ENCODE results near the gene KRT84.
A peak's percentile ranks its signal among the peaks of the same experiment; 100 is the strongest.

The KRT84 gene

GRCh38 chr12:52385226-52385702 lies at the start of gene KRT84:
Gene KRT84 (minus strand): TSS chr12:52385652. CDS start chr12:52385585, 67 bp downstream.
- DNase-seq (ENCODE audit: low read depth, low spot score), result no peak

DNA sequence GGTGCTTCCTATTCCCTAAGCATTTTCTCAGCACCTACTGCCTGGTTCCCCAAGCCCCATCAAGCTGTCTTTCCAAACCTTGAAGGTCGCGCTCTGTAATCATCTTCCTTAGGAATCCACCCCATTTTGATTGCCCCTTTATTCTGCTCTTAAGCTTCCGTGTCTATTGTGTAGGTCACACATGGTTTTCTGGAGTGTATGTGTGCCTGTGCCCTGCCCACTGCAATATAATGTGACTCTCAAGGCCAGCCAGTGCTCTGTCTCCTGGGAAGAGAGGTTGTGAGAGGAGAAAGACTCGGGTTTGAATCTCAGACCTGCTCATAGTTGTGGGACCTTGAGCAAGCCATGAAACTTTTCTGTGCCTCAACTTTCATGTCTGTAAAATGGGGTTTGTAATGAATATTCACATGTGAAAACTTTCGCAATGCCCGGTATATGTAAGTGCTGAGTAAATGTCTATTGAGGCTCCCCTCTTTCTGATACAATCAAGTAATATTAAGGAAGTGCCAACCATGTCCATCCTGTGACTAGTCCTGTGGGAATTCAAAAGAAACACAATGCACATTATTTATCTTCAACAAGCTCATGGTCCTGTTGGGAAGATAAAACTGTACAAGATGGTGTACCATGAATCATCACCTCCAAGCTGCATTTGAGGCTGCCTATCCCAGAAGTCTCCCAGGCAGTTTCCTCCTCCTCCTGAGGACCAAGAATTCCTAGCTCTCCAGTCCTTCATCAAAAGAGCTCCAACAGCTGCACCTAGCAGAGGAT lies 49.5 kb upstream of the KRT84 start:
- DNase-seq (ENCODE audit: low read depth, low spot score), result no peak

GRCh38 chr12:52434081-52434733 lies 48.8 kb upstream of the KRT84 start, which contains the start of gene KRT75:
Gene KRT75 (minus strand): TSS chr12:52434371. CDS start chr12:52434304, 67 bp downstream.
- no peak for DNase-seq (ENCODE audit: low read depth, low spot score)

DNA sequence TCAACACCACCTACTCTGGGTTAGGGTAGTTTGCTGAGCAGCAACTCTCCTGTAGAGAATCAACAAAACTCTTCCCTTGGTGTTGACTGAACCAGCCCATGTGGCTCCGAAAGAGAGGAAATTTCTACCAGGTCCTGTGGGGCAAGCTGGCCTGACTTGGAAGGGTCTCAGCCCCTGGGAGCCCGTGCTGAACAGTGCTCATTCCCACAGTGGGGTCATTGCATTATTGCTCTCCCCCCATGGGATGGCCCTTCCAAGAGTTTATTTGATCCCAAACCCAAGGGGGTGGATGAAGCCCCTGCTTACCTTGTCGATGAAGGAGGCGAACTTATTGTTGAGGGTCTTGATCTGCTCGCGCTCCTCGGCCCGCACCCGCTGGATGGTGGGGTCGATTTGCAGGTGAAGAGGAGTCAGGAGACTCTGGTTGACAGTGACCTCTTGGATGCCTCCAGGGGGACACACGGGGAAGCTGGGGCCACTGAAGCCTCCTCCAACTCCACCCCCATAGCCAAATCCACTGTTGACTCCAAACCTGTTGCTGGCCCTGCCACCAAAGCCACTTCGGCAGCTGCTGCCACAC lies 48.1 kb upstream of the KRT84 start:
- DNase-seq (ENCODE audit: low read depth, low spot score), result no peak

DNA sequence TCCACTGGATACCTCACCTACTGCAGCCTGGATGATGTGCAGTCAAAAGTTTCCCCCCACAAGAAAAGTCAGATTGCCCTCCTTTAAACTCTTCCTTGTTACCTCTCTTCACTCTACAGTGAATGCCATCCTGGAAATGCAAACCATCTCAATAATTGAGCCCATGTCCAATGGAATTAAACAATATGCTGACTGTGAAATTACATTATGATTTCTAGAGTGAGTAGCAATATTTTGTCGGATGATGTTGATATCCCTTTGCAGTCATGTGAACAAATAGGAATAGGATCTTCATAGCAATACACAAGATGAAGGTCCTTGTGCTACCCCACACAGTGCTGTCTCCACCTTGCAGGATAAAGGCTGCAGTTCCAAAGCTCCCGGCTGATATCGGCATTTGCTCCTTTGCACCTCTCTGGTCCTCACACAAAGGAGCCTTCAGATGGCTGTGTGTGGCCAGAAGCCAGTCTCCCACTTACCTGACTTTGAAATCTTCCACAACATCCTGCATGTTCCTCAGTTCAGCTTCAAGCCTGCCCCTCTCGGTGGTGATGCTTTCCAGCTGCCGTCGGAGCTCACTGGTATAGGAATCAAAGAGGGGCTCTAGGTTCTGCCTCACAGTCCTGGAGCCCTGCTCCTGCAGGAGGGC lies 47.2 kb upstream of the KRT84 start:
- DNase-seq (ENCODE audit: low read depth, low spot score), result no peak

GRCh38 chr12:52428121-52428520 lies 42.7 kb upstream of the KRT84 start:
- DNase-seq (ENCODE audit: low read depth, low spot score), result no peak

GRCh38 chr12:52427083-52427482 lies 41.6 kb upstream of the KRT84 start:
- no peak for DNase-seq (ENCODE audit: low read depth, low spot score)

DNA sequence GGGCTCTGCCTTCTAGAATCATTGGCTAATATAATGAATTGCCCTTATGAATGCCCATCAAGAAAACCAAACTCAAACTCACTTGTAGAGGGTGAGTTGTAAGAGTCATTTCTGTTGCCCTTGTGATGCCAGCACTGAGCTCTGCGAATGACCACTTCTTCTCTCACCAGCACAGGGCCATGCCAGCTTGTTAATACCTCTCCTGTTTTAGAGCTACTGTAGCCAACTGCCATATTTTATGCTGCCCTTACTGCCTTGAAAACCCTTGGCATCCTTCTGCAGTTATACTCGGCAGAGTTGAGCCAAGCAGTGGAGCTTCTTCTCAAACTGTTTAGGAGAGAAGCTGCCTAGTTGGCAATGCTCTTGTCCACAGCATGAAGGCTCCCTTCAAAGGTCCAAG lies 40.6 kb upstream of the KRT84 start:
- DNase-seq (ENCODE audit: low read depth, low spot score), result no peak

DNA sequence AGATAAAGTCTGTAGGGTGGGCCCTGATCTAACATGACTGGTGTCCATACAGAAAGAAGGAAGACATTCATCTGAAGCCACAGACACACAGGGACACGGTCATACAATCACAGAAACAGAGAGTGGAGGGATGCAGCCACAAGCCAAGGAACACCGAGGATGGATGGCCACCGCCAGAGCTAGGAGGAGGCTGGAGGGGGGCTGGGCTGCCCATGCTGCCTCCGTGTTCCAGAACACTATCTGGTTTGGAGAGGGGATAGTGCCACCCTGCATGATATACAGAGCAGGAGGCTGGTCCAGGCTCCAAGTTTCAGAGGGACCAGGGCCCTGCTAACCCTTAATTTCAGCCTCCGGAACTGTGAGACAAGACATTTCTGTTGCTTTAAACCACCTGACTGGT lies 40.0 kb upstream of the KRT84 start:
- no peak for DNase-seq (ENCODE audit: low read depth, low spot score)

GRCh38 chr12:52423661-52424500 lies 38.4 kb upstream of the KRT84 start:
- DNase-seq (ENCODE audit: low read depth, low spot score), result peak; percentile 49

DNA sequence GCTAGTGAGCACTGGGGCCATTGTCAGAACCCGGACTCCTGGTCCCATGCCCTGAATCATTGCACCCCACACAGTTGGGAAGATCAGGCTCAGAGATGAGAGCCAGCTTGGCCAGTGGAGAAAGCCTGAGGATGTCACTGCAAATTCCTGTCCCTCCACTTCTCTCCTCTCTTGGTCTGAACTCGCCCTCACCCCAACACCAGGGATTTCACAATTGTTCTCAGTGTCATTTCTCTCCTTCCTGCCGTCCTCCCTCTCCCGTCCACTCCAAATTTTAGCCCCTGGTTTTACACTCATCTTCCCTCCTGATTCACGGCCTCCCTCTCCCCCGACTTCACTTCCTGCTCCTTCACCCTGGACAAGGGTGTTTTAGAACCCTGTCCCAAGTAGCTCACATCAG lies 37.6 kb upstream of the KRT84 start:
- DNase-seq (ENCODE audit: low read depth, low spot score), result no peak

DNA sequence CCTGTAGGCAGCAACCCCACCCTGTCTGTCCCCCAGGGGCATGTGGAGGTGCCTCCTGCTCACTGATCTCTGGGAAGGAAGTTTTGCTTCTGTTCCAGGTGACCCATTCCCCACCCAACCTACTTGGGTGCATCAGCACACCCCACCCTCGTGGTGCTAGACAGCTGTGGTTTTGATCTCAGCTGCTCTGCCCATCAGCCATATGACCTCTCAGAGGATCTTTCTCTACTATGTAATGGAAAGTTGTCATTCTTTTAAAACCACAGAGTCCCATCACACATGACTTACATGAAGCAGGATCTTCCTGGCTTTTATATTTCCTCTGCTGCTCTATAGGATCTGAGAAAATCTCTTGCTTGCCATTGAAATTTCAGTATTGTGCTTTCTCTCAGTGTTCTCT lies 34.2 kb upstream of the KRT84 start:
- DNase-seq (ENCODE audit: low read depth, low spot score), result no peak

- no peak for DNase-seq (ENCODE audit: low read depth, low spot score)
These were observed 33.2 kb upstream of the KRT84 start for GRCh38 chr12:52418576-52419110.

- peak; percentile 26 for DNase-seq (ENCODE audit: low read depth, low spot score)
These were observed 32.3 kb upstream of the KRT84 start for GRCh38 chr12:52417740-52418139.

DNA sequence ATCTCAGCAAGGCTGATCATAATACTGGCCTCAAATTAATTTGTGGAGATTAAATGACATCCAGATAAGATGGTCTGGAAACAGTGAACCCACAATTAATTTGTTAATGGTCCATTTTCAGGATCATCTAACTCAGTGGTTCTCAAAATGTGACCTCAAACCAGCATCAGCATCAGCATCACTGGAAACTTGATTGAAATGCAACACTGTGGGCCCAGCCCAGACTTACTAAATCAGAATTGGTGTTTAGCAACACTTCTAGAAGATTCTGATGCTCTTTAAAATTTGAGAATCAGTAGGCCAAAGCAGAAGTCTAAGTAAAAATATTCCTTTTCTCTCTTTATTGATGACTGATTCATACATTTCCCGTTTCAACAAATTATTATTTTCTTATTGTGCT lies 31.3 kb upstream of the KRT84 start:
- no peak for DNase-seq (ENCODE audit: low read depth, low spot score)

- no peak for DNase-seq (ENCODE audit: low read depth, low spot score)
These were observed 30.7 kb upstream of the KRT84 start for GRCh38 chr12:52415870-52416750.

DNA sequence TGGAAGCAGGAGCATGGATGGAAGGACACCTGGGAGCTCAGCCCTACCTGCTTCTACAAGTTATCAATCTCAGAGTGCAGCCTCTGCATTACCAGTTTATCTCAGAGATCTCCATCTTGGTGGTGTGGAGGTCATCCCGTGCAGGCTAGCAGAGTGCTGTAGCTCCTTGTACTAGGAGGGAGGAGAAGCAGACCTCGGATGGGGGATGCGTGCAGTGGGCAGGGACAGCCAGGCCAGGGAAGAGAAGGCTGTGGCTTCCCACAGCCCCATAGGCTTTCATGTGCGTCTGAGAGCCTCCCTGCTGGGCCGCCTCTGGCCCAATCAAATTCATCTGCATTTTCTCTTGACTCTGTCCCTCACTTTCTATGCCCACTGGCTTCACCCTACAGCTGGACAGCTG lies 29.5 kb upstream of the KRT84 start:
- DNase-seq (ENCODE audit: low read depth, low spot score), result no peak

DNA sequence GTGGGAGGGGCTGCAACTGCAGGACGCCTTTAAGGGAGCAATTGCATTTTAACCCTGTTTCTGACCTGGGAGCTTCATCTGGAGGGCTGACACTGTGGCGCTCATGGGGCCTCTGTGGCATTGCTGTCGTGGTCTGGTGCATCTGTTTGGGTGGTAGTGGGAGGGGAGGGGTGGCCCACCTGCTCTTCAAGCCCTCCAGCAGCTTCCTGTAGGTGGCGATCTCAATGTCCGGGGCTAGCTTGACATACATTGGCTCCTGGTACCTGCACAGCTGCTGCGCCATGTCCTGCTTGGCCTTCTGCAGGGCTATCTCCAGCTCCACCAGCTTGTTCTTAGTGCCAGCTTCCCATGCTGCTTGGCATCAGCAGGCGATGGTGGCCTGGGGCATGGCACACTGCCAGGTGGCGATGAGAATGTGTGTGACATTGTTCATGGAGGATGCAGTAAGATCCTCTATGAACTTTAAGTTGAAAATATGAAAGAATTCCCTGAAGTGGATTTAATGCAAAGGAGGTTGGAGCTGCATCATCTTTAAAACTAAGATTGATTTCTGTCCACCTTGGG lies 28.4 kb upstream of the KRT84 start:
- no peak for DNase-seq (ENCODE audit: low read depth, low spot score)

DNA sequence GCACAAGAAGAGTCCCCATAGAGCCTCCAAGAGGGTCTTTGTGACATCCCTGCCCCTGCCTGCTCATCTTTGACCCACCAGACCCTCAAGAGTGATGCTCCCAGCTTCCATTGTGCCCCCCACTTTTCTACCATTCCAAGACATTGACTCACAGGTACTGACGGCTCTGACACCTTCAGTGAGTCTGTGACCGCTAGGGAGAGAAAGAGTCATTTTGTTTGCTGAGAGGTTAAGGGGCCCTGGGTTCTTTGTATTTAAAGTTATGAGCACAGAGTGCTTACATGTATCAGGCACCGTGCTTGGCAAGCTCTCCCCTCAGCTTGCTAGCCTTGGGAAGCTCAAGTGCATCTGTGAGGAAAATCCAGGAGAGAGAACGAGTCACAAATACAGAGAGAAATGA lies 27.8 kb upstream of the KRT84 start:
- no peak for DNase-seq (ENCODE audit: low read depth, low spot score)

GRCh38 chr12:52411815-52412214 lies 26.4 kb upstream of the KRT84 start:
- no peak for DNase-seq (ENCODE audit: low read depth, low spot score)
